ENCODE data around the gene KCNAB1.
"Not testable (repeated sequence)": the region's sequence is repeated elsewhere in the genome, so short reads cannot be mapped to it uniquely, and the experiment has no call there.

- not testable (repeated sequence) for TF ChIP-seq PPARA (CRISPR knock-in tag; IDR thresholded peaks at IDR 0.05; ENCODE audit: borderline replicate concordance); TOX (CRISPR knock-in tag; IDR thresholded peaks at IDR 0.05; ENCODE audit: borderline replicate concordance); TCF4 (CRISPR knock-in tag; IDR thresholded peaks at IDR 0.05; ENCODE audit: borderline replicate concordance); ISL1 (CRISPR knock-in tag; IDR thresholded peaks at IDR 0.05); SNAI2 (CRISPR knock-in tag; IDR thresholded peaks at IDR 0.05); PATZ1 (CRISPR knock-in tag; IDR thresholded peaks at IDR 0.05; ENCODE audit: borderline replicate concordance); ARNTL (CRISPR knock-in tag; IDR thresholded peaks at IDR 0.05; ENCODE audit: borderline replicate concordance, low read depth); CSDC2 (CRISPR knock-in tag; IDR thresholded peaks at IDR 0.05); ZFP30 (CRISPR knock-in tag; IDR thresholded peaks at IDR 0.05)
Measured at GRCh38 chr3:156137397-156137796, 17.0 kb downstream of the KCNAB1 start.
